Brain pericyte (primary cell): ENCODE measurements around the gene HELZ.

Source experiments
- DNase-seq: peaks from one replicate; pipeline ENCODE4 v3.0.0-alpha.2; 2012; ENCODE audit warnings: low read depth, low spot score

HELZ gene

DNA sequence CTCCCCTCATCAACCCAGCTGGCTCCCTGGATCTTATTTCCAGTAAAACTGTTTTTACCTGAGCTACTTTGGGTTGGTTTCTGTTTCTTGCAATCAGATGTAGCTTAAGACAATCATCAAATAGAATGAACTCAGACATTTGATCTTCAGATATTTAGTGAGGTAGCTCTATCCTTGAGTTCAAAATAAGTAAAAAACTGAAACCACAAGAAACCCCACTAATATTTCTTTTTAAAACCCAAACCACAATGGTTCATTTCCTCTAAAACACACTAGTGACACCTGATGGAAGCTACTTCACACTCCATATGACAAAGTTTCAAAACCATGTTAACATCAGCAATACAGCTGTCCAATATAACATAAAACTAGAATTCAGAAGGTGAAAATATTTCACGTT is 162.9 kb downstream of the HELZ start:
- DNase-seq, result no peak

DNA sequence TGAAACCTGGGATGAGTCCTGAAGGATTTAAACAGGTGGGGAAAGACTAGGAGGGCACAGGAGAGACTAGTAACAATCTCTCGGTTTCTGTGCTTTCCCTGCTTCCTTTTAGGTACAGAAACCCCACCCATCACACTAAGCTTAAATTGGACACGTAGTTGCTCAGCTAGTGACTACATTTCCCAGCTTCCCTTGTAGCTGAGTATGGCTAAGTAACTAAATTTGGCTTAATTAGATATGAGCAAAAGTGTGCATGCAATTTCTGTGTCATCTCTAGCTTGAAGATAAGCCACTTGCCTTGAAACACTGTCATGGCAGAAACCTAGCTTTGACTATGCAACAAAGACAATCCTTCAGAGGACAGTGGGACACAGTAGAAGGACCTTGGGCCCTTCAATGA is 164.2 kb downstream of the HELZ start:
- no peak for DNase-seq

DNA sequence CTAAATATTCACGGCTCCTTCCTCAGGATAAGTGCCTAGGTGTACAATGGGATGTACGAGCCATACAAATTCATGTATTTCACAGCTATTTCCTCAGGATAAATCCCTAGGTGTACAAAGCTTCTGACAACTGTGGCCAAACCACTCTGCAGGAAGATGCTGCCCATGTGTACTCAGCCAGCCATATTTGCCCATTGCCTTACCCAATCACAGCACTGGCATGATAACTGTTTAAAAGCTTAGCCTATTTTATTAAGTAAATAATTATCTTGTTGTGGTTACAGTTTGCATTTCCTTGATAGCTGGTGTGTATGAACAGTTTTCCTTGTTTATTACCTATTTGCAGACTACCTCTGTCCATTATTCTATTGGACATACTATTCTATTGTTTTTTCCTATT is 165.5 kb downstream of the HELZ start:
- no peak for DNase-seq

DNA sequence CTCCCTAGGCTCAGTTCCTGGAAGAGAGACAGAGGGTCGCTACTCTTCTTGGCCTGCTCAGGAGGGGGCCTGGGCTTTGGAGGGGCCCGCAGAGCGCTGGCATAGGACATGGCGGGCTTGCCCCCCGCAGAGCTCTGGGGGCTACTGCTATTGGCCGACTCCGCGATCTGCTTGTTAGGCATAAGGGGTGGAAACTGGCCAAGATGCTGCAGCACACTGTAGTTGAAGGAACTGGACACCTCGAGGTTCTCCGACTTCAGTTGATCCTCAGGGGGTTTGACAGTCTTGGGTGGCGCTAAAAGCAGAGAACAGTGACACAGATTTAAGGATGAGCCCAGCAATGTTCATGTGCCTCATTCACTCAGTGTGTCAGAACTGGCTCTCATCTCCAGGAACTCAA is 166.7 kb downstream of the HELZ start:
- DNase-seq, result no peak

DNA sequence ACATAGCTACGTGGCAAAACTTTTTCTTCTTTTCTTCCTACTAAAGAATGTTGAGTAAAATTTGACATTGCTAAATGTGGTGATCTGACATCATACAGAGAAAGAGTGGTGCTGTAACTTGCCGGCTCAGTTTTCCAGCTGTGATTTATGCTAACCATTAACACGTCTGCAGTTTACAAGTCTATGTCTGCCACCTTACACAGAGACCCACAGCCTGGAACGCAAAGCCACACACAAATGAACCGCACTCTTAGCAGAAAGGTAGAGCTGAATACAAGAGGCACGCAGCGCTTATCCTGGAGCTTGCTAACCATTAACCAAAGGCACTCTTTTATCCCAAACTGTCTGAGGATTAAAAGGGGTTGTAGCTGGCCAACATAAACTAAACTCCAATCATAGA is 168.7 kb downstream of the HELZ start:
- no peak for DNase-seq

DNA sequence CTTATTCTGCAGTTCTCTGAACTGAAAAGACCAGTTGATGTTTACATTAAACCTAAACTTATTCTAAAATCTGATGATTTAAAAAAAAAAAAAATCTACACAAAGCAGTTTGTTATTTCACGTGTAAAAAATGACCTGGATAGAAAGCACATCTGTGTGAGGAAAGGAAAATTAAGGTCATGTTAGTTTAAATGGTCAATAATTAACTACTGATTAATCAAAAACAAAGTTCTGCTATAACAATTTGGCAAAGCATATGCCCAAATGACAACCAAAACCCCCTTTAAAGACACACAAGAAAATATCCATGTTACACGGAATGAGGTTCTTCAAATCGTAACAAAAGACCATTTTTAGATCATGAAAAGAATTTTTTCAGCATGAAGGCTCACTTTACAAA is 170.2 kb downstream of the HELZ start:
- DNase-seq, result no peak

DNA sequence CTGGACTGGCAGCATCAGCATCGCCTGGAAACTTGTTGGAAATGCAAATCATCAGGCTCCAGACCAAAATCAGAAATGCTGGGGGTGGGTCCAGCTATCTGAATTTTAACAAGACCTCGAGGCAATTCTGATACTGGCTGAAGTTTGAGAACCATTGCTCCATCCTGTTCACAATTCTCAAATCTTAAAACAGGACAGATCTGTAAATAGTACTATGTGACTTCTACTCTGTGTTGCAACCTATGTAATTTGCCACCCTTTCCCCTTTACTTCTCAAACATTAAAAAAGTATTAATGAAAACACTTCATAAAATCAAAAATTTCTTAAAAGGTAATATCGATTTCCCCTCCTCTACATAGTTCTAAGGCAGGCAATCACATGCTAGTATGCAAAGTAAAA is 172.1 kb downstream of the HELZ start:
- DNase-seq, result no peak

DNA sequence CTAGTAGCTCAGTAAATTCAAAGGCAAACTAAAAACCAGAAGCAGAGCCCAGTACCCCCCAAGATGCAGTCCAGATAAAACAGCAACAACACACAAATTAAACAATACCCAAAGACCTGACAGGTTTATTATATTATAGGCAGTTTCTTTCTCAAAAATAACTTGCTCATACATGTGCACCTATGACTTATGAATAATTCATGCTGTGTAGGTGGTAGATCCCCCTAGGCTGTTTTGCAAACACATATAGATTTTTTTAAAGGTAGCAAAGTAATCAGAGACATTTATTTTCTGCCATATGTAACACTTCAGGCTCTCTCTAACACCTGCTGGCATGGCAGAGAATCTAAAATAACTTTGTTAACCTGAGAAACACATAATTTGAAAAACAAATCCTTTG is 173.4 kb downstream of the HELZ start:
- no peak for DNase-seq

DNA sequence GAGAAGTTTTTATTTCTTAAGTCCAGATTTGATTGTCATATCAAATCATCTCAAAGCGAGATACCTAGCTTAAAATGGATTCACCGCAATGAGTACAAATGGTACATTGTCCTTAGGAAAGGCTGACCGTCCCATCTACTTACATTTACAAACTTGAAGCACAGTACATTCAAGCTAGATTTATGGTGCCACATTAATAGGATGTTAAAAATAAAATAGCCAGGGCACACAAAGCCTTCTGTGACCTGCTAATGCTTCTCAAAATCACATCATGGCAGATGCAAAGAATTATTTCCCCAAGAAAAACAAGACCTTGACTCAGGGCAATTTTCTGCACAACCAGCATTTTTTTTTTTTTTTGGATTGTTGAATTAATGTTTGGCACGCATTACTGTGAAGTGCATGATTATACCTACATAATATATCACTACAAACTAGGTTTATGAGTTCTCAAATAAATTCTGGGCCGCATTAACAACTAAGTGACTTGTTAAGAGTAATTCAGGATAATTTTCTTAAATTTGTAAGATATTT is 175.3 kb downstream of the HELZ start:
- DNase-seq, result no peak

DNA sequence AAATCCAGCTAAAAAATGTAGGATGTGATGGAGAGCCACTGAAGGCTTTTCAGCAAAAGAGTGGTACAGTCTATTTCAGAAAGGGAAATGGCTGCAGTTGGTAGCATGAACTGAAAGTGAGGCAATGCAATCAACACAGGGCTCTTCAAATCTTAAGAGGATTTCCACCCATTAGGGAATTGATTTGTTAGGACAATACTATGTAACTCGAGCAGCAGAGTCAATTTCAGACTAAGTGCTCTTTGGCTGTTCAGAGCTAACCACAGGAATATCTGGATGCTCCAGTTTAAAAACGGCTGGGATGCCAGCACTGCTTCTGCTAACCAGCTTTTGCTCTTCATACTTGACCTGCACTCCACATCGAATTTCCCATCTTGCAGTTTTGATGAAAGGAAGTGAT is 176.0 kb downstream of the HELZ start:
- DNase-seq, result no peak

DNA sequence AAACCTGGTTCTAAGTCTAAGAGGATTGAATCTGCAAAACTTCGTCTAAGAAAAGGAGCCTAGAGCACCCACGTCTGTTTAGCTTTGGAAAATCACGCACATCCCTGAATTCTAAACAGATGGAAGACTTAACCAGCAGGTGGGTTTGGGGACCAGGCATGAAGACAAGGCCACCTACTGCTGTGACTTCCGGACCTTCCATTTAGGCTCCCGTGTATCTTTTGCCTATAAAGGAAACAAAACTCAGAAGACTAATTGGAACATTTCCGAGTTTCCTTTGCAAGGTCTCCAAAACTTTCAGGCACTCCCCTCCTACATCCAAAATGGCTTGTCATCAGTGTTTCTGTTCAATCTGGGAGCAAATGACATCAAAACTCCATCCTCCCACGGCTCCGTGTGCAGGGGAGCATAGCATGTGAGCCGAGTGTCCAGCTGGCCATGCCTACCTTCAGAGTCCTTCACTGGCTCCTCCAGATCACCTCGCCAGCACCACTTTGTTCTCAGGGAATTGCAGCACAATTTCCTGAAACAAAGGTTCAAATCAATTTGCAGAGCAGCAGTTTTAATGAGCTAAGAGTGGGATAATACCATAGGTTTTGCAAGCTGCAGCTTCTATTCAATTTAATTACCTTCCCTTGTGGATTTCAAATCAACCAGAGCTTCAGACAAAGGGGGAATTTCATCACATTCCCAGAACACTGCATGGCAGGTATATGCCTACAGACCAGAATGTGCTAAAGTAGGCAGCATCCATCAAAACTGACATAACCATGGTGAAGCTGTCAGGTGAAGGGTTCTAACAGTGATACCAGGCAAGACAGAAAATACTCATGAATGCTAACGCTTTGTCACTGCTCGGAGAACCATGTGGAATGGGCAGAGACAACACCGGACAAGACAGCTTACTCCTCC is 177.2 kb downstream of the HELZ start:
- DNase-seq, result no peak

DNA sequence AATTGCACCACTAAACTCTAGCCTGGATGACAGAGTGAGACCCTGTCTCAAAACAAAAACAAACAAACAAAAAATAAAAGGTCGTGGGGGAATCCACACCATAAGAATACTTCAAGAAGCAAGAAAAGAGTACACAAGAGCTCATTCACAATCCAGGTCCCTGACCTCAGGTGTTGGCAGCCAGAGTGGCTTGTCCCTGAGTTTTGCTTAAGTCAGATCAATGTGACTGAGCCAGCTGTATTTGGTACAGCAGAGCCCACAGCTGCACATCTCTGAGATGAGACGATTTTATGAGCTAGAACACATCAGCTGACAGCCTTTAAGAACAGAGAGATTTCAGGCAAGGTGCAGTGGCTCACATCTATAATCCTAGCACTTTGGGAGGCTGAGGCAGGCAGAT is 178.3 kb downstream of the HELZ start:
- no peak for DNase-seq

DNA sequence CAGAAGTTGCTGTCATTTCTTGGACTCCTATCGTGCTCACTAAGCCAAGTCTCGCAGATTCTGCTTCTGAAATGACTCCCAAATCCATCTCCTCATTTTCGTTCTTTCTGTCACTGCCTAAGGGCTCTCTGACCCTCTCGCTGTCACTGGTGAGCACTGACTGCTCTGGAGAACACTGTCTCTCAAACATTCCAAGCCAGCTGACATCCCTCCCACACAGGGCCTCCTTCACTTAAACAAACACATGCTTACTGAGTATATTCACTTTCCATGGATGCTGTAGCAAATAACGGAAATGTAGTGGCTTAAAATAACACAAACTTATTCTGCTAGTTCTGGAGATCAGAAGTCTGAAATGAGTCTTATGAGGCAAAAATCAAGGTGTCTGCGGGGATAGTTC is 181.9 kb downstream of the HELZ start:
- DNase-seq, result no peak

DNA sequence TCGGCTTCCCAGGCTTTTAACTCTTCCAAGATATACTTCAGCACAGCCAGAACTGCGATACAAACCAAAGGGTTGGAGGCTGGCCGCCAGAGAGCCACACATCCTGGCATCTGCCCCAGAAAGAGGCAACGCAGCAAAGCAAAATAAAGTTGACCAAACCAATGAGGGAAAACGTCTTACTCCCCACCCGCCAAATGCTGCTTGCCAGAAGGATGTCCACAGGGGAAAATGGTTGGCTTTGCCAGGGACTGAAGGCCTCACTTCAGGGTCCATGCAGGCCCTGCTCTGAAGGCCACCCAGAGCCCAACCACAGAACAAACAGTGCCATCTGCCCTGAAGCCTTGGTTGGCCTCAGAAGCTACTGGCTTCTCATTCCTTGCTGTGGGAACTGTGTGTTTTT is 185.6 kb downstream of the HELZ start:
- DNase-seq, result no peak

DNA sequence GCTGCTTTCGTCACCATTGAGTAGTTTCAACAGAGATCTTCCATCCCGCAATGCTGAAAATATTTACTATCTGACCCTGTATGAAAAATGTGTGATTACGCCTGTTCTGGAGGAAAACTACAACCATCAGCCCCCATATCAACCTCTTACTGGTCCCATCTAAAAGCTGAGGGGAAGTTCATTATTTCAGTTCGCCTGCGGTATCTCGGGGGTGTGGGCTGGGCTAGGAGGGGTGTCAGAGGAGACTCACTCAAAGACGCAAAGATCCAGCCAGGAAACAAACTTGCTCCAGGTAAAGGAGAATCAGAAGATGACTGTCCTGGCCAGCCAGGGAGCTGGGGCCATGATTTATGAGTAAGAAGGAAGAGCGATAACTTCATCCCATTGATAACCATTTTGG is 187.0 kb downstream of the HELZ start:
- DNase-seq, result no peak

DNA sequence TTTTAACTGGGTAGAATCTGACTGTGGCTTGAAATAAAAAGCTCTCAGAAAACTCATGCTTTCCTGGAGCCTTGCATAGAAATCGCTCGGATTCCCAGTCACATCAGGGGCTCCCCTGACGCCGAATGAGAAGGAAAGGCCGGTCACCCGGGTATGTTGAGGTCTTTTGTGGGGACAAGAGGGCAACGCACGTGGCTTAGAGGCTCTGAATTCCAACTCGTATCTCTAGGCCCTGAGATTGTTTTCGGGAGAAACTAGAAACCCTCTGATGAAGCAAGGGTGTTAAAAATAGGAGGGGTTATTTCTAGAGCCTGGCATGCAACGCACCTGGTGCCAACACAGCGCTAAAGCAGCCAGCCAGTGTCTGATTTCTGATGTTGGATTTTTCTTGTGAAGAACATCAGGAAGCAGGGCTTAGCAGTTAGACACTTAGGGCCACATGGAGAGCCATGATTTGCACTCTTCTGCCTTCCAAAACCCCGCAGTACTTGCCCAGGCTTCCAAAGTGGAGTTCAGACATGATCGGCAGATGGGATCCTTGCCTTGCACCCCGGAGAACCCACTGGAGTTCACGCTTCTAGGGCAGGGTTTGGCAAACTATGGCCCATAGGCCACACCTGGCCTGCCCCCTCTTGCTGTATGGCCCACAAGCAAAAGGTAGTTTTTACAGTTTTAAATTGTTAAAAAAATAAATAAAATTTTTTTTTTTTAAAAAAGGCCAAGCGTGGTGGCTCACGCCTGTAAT is 188.1 kb downstream of the HELZ start:
- DNase-seq, result no peak

DNA sequence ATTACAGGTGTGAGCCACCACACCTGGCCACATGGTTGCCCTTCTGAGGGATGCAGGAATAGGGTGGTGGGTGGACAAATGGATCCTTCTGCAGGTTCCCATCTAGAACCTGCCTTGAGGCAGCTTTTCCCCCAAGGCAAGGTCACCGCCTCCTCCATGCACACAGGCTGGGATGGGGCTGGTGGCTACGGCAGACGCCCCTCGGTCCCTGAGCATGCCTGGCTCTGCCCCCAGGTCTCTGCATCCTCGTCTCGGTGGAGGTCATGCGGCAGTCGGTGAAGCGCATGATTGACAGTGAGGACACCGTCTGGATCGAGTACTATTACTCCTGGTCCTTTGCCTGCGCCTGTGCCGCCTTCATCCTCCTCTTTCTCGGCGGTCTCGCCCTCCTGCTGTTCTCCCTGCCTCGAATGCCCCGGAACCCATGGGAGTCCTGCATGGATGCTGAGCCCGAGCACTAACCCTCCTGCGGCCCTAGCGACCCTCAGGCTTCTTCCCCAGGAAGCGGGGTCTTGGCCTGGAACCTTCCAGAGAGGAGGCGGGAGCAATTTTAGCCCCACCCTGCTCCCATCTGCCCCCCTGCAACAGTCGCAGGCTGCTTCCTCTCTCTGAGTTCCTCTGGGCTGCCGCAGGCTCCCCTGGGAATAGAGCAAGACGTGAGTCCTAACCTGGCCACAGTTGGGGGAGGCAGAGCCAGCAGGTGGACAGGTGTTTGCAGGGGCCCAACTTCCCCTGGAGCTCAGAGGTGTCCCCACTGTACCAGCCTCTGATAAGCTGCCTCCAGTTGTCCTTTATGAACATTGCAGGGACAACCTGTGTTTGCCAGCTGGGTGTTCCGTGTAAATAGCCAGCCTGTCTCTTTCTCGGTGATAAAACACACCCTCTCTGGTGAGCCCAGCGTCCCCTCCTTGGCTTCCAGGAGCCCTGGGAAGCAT is 188.9 kb downstream of the HELZ start:
- DNase-seq, result no peak

DNA sequence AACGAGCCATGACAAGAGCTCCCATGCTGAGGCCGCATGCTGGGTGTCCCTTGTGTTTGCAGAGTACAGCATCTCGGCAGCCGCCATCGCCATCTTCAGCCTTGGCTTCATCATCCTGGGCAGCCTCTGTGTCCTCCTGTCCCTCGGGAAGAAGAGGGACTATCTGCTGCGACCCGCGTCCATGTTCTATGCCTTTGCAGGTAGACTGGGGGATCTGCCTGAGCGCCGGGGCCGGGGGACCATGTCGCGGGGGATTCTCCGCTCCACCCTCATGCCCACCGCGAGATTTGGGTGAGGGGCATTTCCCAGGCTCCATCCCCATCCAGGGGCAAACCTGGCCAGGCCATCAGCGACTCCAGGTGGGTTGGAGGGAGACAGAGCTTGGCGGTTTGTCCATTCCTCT is 190.0 kb downstream of the HELZ start:
- DNase-seq, result no peak

DNA sequence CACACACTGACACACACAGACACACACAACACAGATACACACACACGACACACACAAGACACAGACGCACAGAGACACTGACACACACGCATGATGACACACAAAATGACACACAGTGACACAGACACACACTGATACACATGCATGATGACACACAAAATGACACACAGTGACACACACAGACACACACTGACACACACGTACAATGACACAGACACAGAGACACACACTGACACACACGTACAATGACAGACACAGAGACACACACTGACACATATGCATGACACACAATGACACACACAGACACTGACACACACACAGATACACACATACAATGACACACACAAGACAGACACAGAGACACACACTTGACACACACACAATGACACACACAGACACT is 190.4 kb downstream of the HELZ start:
- DNase-seq, result no peak

DNA sequence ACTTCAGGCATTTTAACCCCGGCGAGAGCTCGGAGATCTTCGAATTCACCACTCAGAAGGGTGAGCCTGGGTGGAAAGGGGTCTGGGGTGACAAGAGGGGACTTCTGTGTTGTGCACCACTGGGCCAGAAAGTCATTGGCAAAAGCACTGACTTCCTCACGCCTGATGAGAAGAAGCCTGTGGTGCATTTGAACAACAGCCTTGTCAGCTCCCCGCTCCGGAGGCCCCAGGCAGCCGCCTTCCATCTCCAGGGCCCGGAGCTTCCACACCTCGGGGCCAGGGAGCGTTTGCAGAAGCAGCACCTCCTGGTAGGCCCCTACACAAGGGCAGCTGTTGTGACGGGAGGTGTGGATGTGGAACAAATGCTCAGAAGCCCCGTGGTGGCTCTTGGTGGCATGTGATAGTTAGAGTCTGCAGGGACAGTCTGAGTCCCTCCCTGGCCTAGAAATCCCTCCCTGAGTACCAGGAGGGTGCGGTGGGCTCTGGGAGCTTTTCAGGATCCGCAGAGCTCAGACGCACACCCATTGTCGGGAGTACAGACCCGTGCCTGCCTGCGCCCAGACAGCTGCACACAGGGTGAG is 190.9 kb downstream of the HELZ start:
- no peak for DNase-seq

DNA sequence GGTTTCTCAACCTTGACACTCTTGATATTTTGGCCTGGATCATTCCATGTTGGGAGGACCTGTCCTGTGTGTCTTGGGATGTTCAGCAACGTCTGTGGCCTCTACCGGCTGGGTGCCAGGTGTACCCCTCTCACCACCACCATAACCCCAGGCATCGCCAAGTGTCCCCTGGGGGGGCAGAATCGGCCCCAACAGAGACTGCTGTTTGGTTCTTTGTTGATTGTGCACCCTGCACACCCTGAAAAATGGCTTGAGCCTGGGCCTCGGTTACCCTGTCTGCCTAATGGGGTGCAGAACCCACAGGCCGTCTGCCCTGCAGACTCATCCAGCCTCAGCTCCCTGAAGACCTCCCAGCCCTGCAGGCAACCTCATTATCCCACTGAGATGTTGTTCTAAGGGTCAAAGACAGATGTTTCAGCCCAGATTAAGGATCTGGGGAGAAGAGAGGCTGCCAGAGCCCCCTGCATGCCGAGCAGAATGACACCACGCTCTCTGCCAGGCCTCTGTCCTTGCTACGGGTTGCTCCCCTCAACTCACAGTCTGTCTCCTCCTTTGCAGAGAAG is 191.5 kb downstream of the HELZ start:
- no peak for DNase-seq
